Heart left ventricle (tissue), 16 donors: ENCODE results near the gene TSPAN32. TPM values are rescaled to one million over a fixed set of nuclear protein-coding genes. Genes with fewer than 3 reads are reported as not detected.
A peak's percentile ranks its signal among the peaks of the same experiment; 100 is the strongest.

ENCODE experiments used
- ATAC-seq, 4 donors: fragments of 200-7000 bp; cut with Tn5 transposase; one replicate each; pipeline ENCODE4 v1.9.1; 2020 to 2022; ENCODE audit warnings: moderate library complexity in 4 of 4, mild to moderate bottlenecking in 3 of 4, moderate number of reproducible peaks in 1 of 4
- DNase-seq, 5 donors: peaks; one replicate each; pipeline ENCODE4 v3.0.0-alpha.2; 2020
- H3K27ac ChIP-seq, 12 donors: fragments of 200-600 bp; sonication (generic) in 4 of 12; one replicate each; pipeline versions ENCODE4 v1.5.0 to v1.8.0; 2016 to 2022; ENCODE audit warnings: mild to moderate bottlenecking in 2 of 12
- H3K27me3 ChIP-seq, 9 donors: fragments of 200-600 bp; sonication (generic) in 2 of 9; one replicate each; pipeline versions ENCODE4 v1.5.1 to v1.8.0; 2016 to 2022; ENCODE audit warnings: mild to moderate bottlenecking in 3 of 9
- H3K36me3 ChIP-seq, 9 donors: fragments of 200-600 bp; sonication (generic) in 2 of 9; one replicate each; pipeline versions ENCODE4 v1.5.0 to v1.8.0; 2018 to 2022; ENCODE audit warnings: mild to moderate bottlenecking in 2 of 9
- H3K4me1 ChIP-seq, 12 donors: fragments of 200-600 bp; sonication (generic) in 4 of 12; one replicate each; pipeline versions ENCODE4 v1.5.0 to v1.8.0; 2016 to 2022; ENCODE audit warnings: mild to moderate bottlenecking in 3 of 12
- H3K4me3 ChIP-seq, 12 donors: fragments of 200-600 bp; sonication (generic) in 4 of 12; one replicate each; pipeline versions ENCODE4 v1.5.0 to v1.8.0; 2017 to 2022; ENCODE audit warnings: mild to moderate bottlenecking in 9 of 12, moderate library complexity in 4 of 12
- H3K9me3 ChIP-seq, 12 donors: fragments of 200-600 bp; sonication (generic) in 4 of 12; one replicate each; pipeline versions ENCODE4 v1.5.0 to v1.8.0; 2016 to 2022; ENCODE audit warnings: mild to moderate bottlenecking in 1 of 12
- CTCF ChIP-seq, 12 donors: fragments of 200-600 bp; sonication (generic) in 4 of 12; IDR thresholded peaks; one replicate each; pipeline versions ENCODE4 v1.5.0 to v1.8.0; 2018 to 2022; ENCODE audit warnings: antibody characterized with exemption in 12 of 12, mild to moderate bottlenecking in 5 of 12
- POLR2A ChIP-seq, 2 donors: fragments of 450-650 bp; IDR thresholded peaks; one replicate each; pipeline ENCODE4 v1.6.1; 2017; ENCODE audit warnings: antibody characterized with exemption in 2 of 2, mild to moderate bottlenecking in 2 of 2, moderate library complexity in 2 of 2
- WGBS, 4 donors: extraction: QIAGEN DNeasy Blood & Tissue Kit in 2 of 4; methylation state at CpG; one replicate each; pipeline versions ENCODE4 v1.1.5 to v1.1.7; 2013 to 2018; 5-methylcytosine and 5-hydroxymethylcytosine counted together
- intact Hi-C, 10 donors: fragments of 100-400 bp; cut with DNase I; formaldehyde crosslinking; loops; one replicate each; pipeline versions ENCODE4 v1.11.1 to v1.14.2; 2022
- polyA plus RNA-seq, 2 donors: library from polyadenylated mRNA; stranded (reverse); fragments of 200-250 nt; gene quantifications; one replicate each; pipeline ENCODE4 v1.2.3, GENCODE V29; 2013
- total RNA-seq, 9 donors: library from RNA; depleted of rRNA in 2 of 9; stranded (reverse); fragments of >200 nt in 2 of 9; fragmentation: NEBNext Ultra II Directional in 3 of 9; extraction: Animal tissue kit (Norgen Biotek cat#: 25700) in 3 of 9; gene quantifications; one replicate each; pipeline versions ENCODE4 v1.1.0 to v1.2.4, GENCODE V29; 2016 to 2023
- donor health status: ischemic (EF 13 %, LVEDD 7.1; RV severe dilation, severe dysfunction).
- donor health status: healthy with polysubstance abuse.
- donor health status: DM: no; HTN: yes; CAD: no.
- donor health status: DM: no; HTN: no; CAD: no.
- donor health status: ischemic (EF 25% LVEDD 6.9; RV normal size, moderate dysfunction).
- donor health status: ischemic (EF 25% LVEDD 5.7; RV mildly dilated, moderate dysfunction).
- donor health status: healthy.
- donor health status: DM: yes; HTN: yes; CAD: no.
- donor health status: ischemic (EF 35%, LVEDD 5.7; RV mildly dilated, moderate dysfunction).
- donor health status: nonischemic (EF 11% LVEDD 7.7; RV severe dilation, severe dysfunction).
- donor health status: DM: yes; HTN: yes; CAD: no.
- donor health status: PGD.
- donor health status: ischemic (EF 29% LVEDD 5.4; RV normal size, mild dysfunction).
- donor health status: nonischemic (EF 23%, LVEDD 6.1; RV moderate dilation, normal function).

The TSPAN32 gene
- total and polyA plus RNA-seq, 11 donors: 3.5 to 29.5 (median 18.0) TPM

- 65 to 72% (median 70%) methylated on average over 18 to 25 of the region's 25 CpGs for WGBS, 4 donors
- TF ChIP-seq POLR2A (IDR thresholded peaks at IDR 0.05) (no peak), CTCF (IDR thresholded peaks at IDR 0.05) (no peak)
- Histone ChIP-seq H3K4me3 (peak overlapping the region in 9 of 12 donors; percentile 14 to 34 (median 26)), H3K27me3 (no peaks in the 10 kb centered on the region), H3K36me3 (no peaks in the 10 kb centered on the region), H3K9me3 (peaks cover 0 to 9% (median 0%) of the 10 kb centered on the region in 12 donors), H3K4me1 (peaks cover 0 to 41% (median 26%) of the 10 kb centered on the region in 12 donors), H3K27ac (peak overlapping the region; percentile 56 to 90 (median 84))
- ATAC-seq (peak in 3 of 4 donors; percentile 35 to 48 (median 42)), DNase-seq (peak in 4 of 5 donors; percentile 19 to 63 (median 30))
- intact Hi-C loops: loop anchor here in 3 of 10 donors (2.0 kb wide), 4 partner anchors 59 to 85 kb away; partner anchors contain the start of genes CD81 (in 1 of the 3) and TSSC4 (in 1 of the 3)
These were observed 13.8 kb downstream of the TSPAN32 start for GRCh38 chr11:2315395-2316168.

GRCh38 chr11:2316169-2316962 is 14.6 kb downstream of the TSPAN32 start:
- 89 to 93% (median 90%) methylated on average over 15 to 23 of the region's 23 CpGs for WGBS, 4 donors
- Histone ChIP-seq H3K27me3 (no peaks in the 10 kb centered on the region), H3K36me3 (no peaks in the 10 kb centered on the region), H3K4me3 (no peak overlapping the region), H3K27ac (peak overlapping the region in 4 of 12 donors; percentile 85 to 90 (median 88)), H3K9me3 (peaks cover 0 to 9% (median 0%) of the 10 kb centered on the region in 12 donors), H3K4me1 (peaks cover 0 to 41% (median 26%) of the 10 kb centered on the region in 12 donors)
- no peak for TF ChIP-seq POLR2A (IDR thresholded peaks at IDR 0.05)
- no peak for TF ChIP-seq CTCF (IDR thresholded peaks at IDR 0.05)
- DNase-seq: peak in 3 of 5 donors; percentile 19 to 48 (median 43)
- no peak for ATAC-seq
- intact Hi-C loops: no loop called here

- Histone ChIP-seq H3K9me3 (peaks cover 0 to 9% (median 0%) of the 10 kb centered on the region in 12 donors), H3K27me3 (no peaks in the 10 kb centered on the region), H3K27ac (no peak overlapping the region), H3K4me1 (peaks cover 0 to 38% (median 26%) of the 10 kb centered on the region in 12 donors), H3K36me3 (no peaks in the 10 kb centered on the region), H3K4me3 (no peak overlapping the region)
- no peak for ATAC-seq
- no peak for TF ChIP-seq CTCF (IDR thresholded peaks at IDR 0.05)
- TF ChIP-seq POLR2A (IDR thresholded peaks at IDR 0.05): no peak
- intact Hi-C loops: no loop called here
- WGBS, 4 donors: 76 to 92% (median 89%) methylated on average over 3 of the region's 3 CpGs
- DNase-seq: no peak
These were observed 15.1 kb downstream of the TSPAN32 start for GRCh38 chr11:2316963-2317244.
